Astrocyte of the cerebellum (primary cell): Measurements from ENCODE around the gene PRKCB.

Source experiments
- DNase-seq: peaks from one replicate; pipeline ENCODE4 v3.0.0-alpha.2; 2011; ENCODE audit warnings: low read depth
- H3K4me3 ChIP-seq: 2 replicates; pipeline ENCODE4 v1.5.1; 2011; ENCODE audit warnings: mild to moderate bottlenecking, low read depth, low read length, moderate library complexity
- CTCF ChIP-seq: IDR thresholded peaks from 2 replicates; pipeline ENCODE4 v1.5.1; 2012; ENCODE audit warnings: low read length, low read depth, moderate library complexity, mild to moderate bottlenecking; ENCODE audit errors: missing control alignments
- in situ Hi-C: cut with HindIII; loops from 2 replicates; pipeline ENCODE4 v1.10.0; 2017; ENCODE audit warnings: low sequenced_read_pairs

Gene PRKCB

GRCh38 chr16:23862556-23862955 is 26.8 kb downstream of the PRKCB start:
- TF ChIP-seq CTCF, result no peak
- in situ Hi-C loops, result no loop called here
- no peak for DNase-seq
- no peak overlapping the region for H3K4me3 ChIP-seq

- in situ Hi-C loops, result no loop called here
- H3K4me3 ChIP-seq, result no peak overlapping the region
- TF ChIP-seq CTCF, result no peak
- no peak for DNase-seq
Measured at GRCh38 chr16:23863511-23864422, 28.0 kb downstream of the PRKCB start.

- in situ Hi-C loops, result no loop called here
- no peak overlapping the region for H3K4me3 ChIP-seq
- TF ChIP-seq CTCF, result no peak
Measured at GRCh38 chr16:23865853-23866252, 30.1 kb downstream of the PRKCB start.

GRCh38 chr16:23866621-23867020 is 30.8 kb downstream of the PRKCB start:
- TF ChIP-seq CTCF, result no peak
- no peak for DNase-seq
- in situ Hi-C loops, result no loop called here
- H3K4me3 ChIP-seq, result no peak overlapping the region

More at GRCh38 chr16:23865853-23866252, 30.1 kb downstream of the PRKCB start:
- DNase-seq, result no peak

- no peak for TF ChIP-seq CTCF
- in situ Hi-C loops, result no loop called here
- H3K4me3 ChIP-seq, result no peak overlapping the region
- DNase-seq, result no peak
Measured at GRCh38 chr16:23867566-23867965, 31.8 kb downstream of the PRKCB start.

- in situ Hi-C loops, result no loop called here
- H3K4me3 ChIP-seq, result no peak overlapping the region
- no peak for DNase-seq
- no peak for TF ChIP-seq CTCF
Measured at GRCh38 chr16:23868136-23868535, 32.4 kb downstream of the PRKCB start.
